ENCODE measurements around the gene ALK. TPM values are rescaled to one million over a fixed set of nuclear protein-coding genes. Genes with fewer than 3 reads are reported as not detected.

The ALK gene
- total RNA-seq, 1 experiment from 2014 or later: not detected

- H2BK12ac ChIP-seq (ENCODE audit: insufficient read length, low read depth, low read length): no peak overlapping the region
- H3K79me2 ChIP-seq (ENCODE audit: insufficient read depth, low read length): no peaks in the 10 kb centered on the region
- H3K18ac ChIP-seq (ENCODE audit: insufficient read length, low read depth, low read length): no peak overlapping the region
- no peak overlapping the region for H3K4me2 ChIP-seq (ENCODE audit: insufficient read depth, insufficient read length, low read length)
- H3K9ac ChIP-seq (ENCODE audit: extremely low read depth, insufficient read length, low read length): no peak overlapping the region
- no peak overlapping the region for H3K4ac ChIP-seq (ENCODE audit: low read depth, low read length)
- H3K9me3 ChIP-seq (ENCODE audit: control insufficient read depth, low read depth, low read length): no peaks in the 10 kb centered on the region
- H3K23me2 ChIP-seq (ENCODE audit: insufficient read length, low read depth, low read length, poor library complexity, severe bottlenecking): no peaks in the 10 kb centered on the region
- no peaks in the 10 kb centered on the region for H3K27me3 ChIP-seq (ENCODE audit: insufficient read depth, low read length)
- Mint-ChIP-seq H3K9me3 (peaks cover 2 to 4% of the 10 kb centered on the region in 2 experiments; a peak in 2 of 5 replicates), H3K36me3 (ENCODE audit: insufficient read depth in 1 of 3, low read depth in 3 of 3) (no peaks in the 10 kb centered on the region), H3K4me3 (no peak overlapping the region), H3K4me1 (peaks cover 8% of the 10 kb centered on the region in 2 experiments), H3K27ac (no peak overlapping the region), H3K27me3 (ENCODE audit: low read depth) (peaks cover 7% of the 10 kb centered on the region)
- H3K79me1 ChIP-seq (ENCODE audit: insufficient read depth, low read depth, low read length, poor library complexity, severe bottlenecking): no peaks in the 10 kb centered on the region
- H2AK5ac ChIP-seq (ENCODE audit: insufficient read length, low read length): no peak overlapping the region
- H2BK120ac ChIP-seq (ENCODE audit: low read depth, low read length, poor library complexity, severe bottlenecking): no peak overlapping the region
- no peak overlapping the region for H2BK15ac ChIP-seq (ENCODE audit: low read depth, low read length)
- no peak overlapping the region for H4K91ac ChIP-seq (ENCODE audit: insufficient read length, low read depth, low read length)
- no peak overlapping the region for H2BK5ac ChIP-seq (ENCODE audit: insufficient read length, low read length)
- H4K5ac ChIP-seq (ENCODE audit: insufficient read length, low read depth, low read length): no peak overlapping the region
- no peak overlapping the region for H3K56ac ChIP-seq (ENCODE audit: insufficient read length, low read depth, low read length)
- H3K4me1 ChIP-seq (ENCODE audit: insufficient read depth, low read length): no peaks in the 10 kb centered on the region
- H3K23ac ChIP-seq (ENCODE audit: insufficient read length, low read depth, low read length): no peak overlapping the region
- DNase-seq: no peak
- no peak overlapping the region for H4K8ac ChIP-seq (replicated peaks; ENCODE audit: insufficient read length, low read depth, low read length)
- no peak for TF ChIP-seq CTCF (conservative IDR thresholded peaks at IDR 0.05)
- H2AFZ ChIP-seq (ENCODE audit: low read length): no peak overlapping the region
- no peak overlapping the region for H2BK20ac ChIP-seq (ENCODE audit: low read depth, low read length, poor library complexity, severe bottlenecking)
- no peaks in the 10 kb centered on the region for H4K20me1 ChIP-seq (ENCODE audit: control insufficient read depth, insufficient read depth, insufficient read length)
- WGBS (ENCODE audit: extremely low coverage, insufficient read length, low lambda C conversion rate): no CpG with 5 or more reads among the region's 3 CpGs
- no peak overlapping the region for H3K14ac ChIP-seq (ENCODE audit: insufficient read depth, low read length)
- no peak overlapping the region for H3T11ph ChIP-seq (ENCODE audit: low read length)
- H3K27ac ChIP-seq (ENCODE audit: insufficient read length, low read depth, low read length): no peak overlapping the region
Measured at GRCh38 chr2:29804671-29805070, 116.7 kb downstream of the ALK start.
